Endothelial cell of umbilical vein (primary cell): Measurements from ENCODE around the gene LMF1. TPM values are rescaled to one million over a fixed set of nuclear protein-coding genes. Genes with fewer than 3 reads are reported as not detected.

Experiments
- BruUV-seq: library from RNA; stranded (reverse); fragments of 400-500 nt; replicated peaks from 2 replicates; lab custom pipeline; 2021; lab: Mats Ljungman, UMichigan
- CTCF ChIA-PET: fragments of 300-600, 350-600 bp; sonication (Branson Sonifier 250); formaldehyde crosslinking; loops from one replicate; lab custom pipeline; 2021; ENCODE audit warnings: antibody characterized with exemption, inconsistent platforms; lab: Charles Lee
- POLR2A ChIA-PET: fragments of 300-600, 350-600 bp; sonication (Branson Sonifier 250); formaldehyde crosslinking; loops from one replicate; lab custom pipeline; 2021; ENCODE audit warnings: antibody characterized with exemption, inconsistent platforms; lab: Charles Lee
- DNase-seq: peaks from one replicate; pipeline ENCODE4 v3.0.0-alpha.2; 2011; ENCODE audit warnings: low read depth, low spot score
- FAIRE-seq: peaks from 2 replicates; lab custom pipeline; 2011; peaks lifted over from hg19 to GRCh38; lab: Jason Lieb, UNC
- H2AFZ ChIP-seq: 2 replicates; pipeline ENCODE4 v1.6.0; 2012; ENCODE audit warnings: low read depth, low read length, control low read depth, inconsistent platforms
- H3K27ac ChIP-seq: 2 replicates; pipeline ENCODE4 v1.5.1; 2011; ENCODE audit warnings: low read depth, mild to moderate bottlenecking, control low read depth, low read length, moderate library complexity; ENCODE audit not compliant: insufficient read depth
- H3K27me3 ChIP-seq, 2 experiments: 2 replicates each; pipeline versions ENCODE4 v1.6.0 to v1.6.1; 2011; ENCODE audit warnings: low read length in 2 of 2, mixed read lengths in 1 of 2; ENCODE audit not compliant: control insufficient read depth in 2 of 2, insufficient read depth in 2 of 2
- H3K36me3 ChIP-seq, 2 experiments: 2 replicates in 1 of 2; 3 replicates in 1 of 2; pipeline ENCODE4 v1.5.1; 2011; ENCODE audit warnings: low read length in 2 of 2, mild to moderate bottlenecking in 1 of 2, moderate library complexity in 1 of 2; ENCODE audit not compliant: control insufficient read depth in 2 of 2, insufficient read depth in 2 of 2; ENCODE audit errors: extremely low read depth in 1 of 2
- H3K4me1 ChIP-seq: 3 replicates; pipeline ENCODE4 v1.5.1; 2011; ENCODE audit warnings: mild to moderate bottlenecking, low read length; ENCODE audit not compliant: control insufficient read depth, insufficient read depth; ENCODE audit errors: extremely low read depth
- H3K4me2 ChIP-seq: 2 replicates; pipeline ENCODE4 v1.6.1; 2011; ENCODE audit warnings: low read length, control low read depth, mixed read lengths; ENCODE audit not compliant: insufficient read depth
- H3K4me3 ChIP-seq, 3 experiments: fragments of 200-600 bp in 1 of 3; sonication (generic), shearing (Covaris generic) in 1 of 3; replicated peaks in 1 of 3; 2 replicates each; pipeline ENCODE4 v1.5.1; 2011 to 2016; ENCODE audit warnings: control low read depth in 3 of 3, low read length in 3 of 3, mild to moderate bottlenecking in 2 of 3, inconsistent platforms in 1 of 3, low read depth in 1 of 3, moderate library complexity in 1 of 3; ENCODE audit not compliant: insufficient read depth in 1 of 3
- H3K79me2 ChIP-seq: 2 replicates; pipeline ENCODE4 v1.6.0; 2012; ENCODE audit warnings: low read length, inconsistent platforms; ENCODE audit not compliant: control insufficient read depth, insufficient read depth
- H3K9ac ChIP-seq: replicated peaks from 2 replicates; pipeline ENCODE3; 2011; ENCODE audit warnings: low read length, control low read depth; ENCODE audit not compliant: insufficient read depth; ENCODE audit errors: extremely low read depth
- H3K9me1 ChIP-seq: replicated peaks from 3 replicates; pipeline ENCODE4 v1.6.0; 2011; ENCODE audit warnings: mild to moderate bottlenecking, low read length; ENCODE audit not compliant: control insufficient read depth, insufficient read depth; ENCODE audit errors: extremely low read depth
- H3K9me3 ChIP-seq: replicated peaks from 2 replicates; pipeline ENCODE4 v1.5.1; 2012; ENCODE audit warnings: low read length, inconsistent platforms; ENCODE audit not compliant: control insufficient read depth, insufficient read depth
- H4K20me1 ChIP-seq: replicated peaks from 2 replicates; pipeline ENCODE3; 2011; ENCODE audit warnings: mild to moderate bottlenecking, low read length; ENCODE audit not compliant: control insufficient read depth, insufficient read depth; ENCODE audit errors: extremely low read depth
- EZH2 ChIP-seq: IDR thresholded peaks from 2 replicates; pipeline ENCODE4 v1.6.1; 2012; ENCODE audit warnings: borderline replicate concordance, low read depth, mild to moderate bottlenecking, moderate library complexity, low read length, inconsistent platforms; ENCODE audit not compliant: severe bottlenecking
- FOS ChIP-seq: IDR thresholded peaks from 2 replicates; pipeline ENCODE4 v1.6.1; 2011; ENCODE audit warnings: mild to moderate bottlenecking, low read length, moderate library complexity, borderline replicate concordance; ENCODE audit not compliant: insufficient read depth
- GATA2 ChIP-seq: IDR thresholded peaks from 2 replicates; pipeline ENCODE4 v1.7.0; 2011; ENCODE audit warnings: low read depth, mild to moderate bottlenecking, moderate library complexity, mixed read lengths, low read length; ENCODE audit not compliant: insufficient read length, insufficient read depth
- JUN ChIP-seq: IDR thresholded peaks from 2 replicates; pipeline ENCODE4 v1.6.1; 2011; ENCODE audit warnings: borderline replicate concordance, low read depth; ENCODE audit not compliant: insufficient read length, insufficient read depth
- MAX ChIP-seq: IDR thresholded peaks from 2 replicates; pipeline ENCODE4 v1.6.1; 2011; ENCODE audit not compliant: insufficient read depth, insufficient read length
- MYC ChIP-seq: IDR thresholded peaks from one replicate; pipeline ENCODE4 v1.6.1; 2011; ENCODE audit warnings: mild to moderate bottlenecking, low read depth, low read length
- POLR2A ChIP-seq: IDR thresholded peaks from 2 replicates; pipeline ENCODE4 v1.6.1; 2012; ENCODE audit warnings: low read depth, mild to moderate bottlenecking, control low read depth, low read length
- POLR2AphosphoS5 ChIP-seq: IDR thresholded peaks from 2 replicates; pipeline ENCODE4 v1.6.1; 2012; ENCODE audit warnings: low read depth, mild to moderate bottlenecking, control low read depth, low read length, moderate library complexity; ENCODE audit not compliant: insufficient read depth
- dilution Hi-C: fragments of 300-500 bp; cut with MboI; formaldehyde crosslinking; loops from one replicate; pipeline ENCODE4 v1.15.0; 2019; ENCODE audit warnings: low sequenced_read_pairs; ENCODE audit not compliant: extremely low pct_ligation_motif_present
- intact Hi-C: fragments of 100-400 bp; cut with micrococcal nuclease; formaldehyde crosslinking; loops from one replicate; pipeline ENCODE4 v1.10.0; 2022
- polyA plus RNA-seq, 4 experiments: library from polyadenylated mRNA; depleted of rRNA in 3 of 4; stranded (reverse) in 3 of 4; unstranded in 1 of 4; fragments of >200 nt; gene quantifications; 2 replicates each; pipeline versions ENCODE4 v1.2.1 to v1.2.3, GENCODE V29; 2011 to 2012; ENCODE audit warnings: missing spikeins in 1 of 4
- total RNA-seq: library from RNA; stranded (reverse); gene quantifications from 2 replicates; pipeline ENCODE4 v1.2.3, GENCODE V29; 2021
- TF ChIP-seq, protein P1 (sequence below), 2 donors: IDR thresholded peaks; 1 replicate in 1 of 2; 2 replicates in 1 of 2; pipeline ENCODE4 v1.5.1; 2011; ENCODE audit warnings: low read length in 2 of 2, mild to moderate bottlenecking in 2 of 2, moderate library complexity in 2 of 2, control low read depth in 1 of 2, inconsistent platforms in 1 of 2, low read depth in 1 of 2; ENCODE audit not compliant: insufficient read depth in 1 of 2; ENCODE audit errors: extremely low read depth in 1 of 2

LMF1 gene
- total and polyA plus RNA-seq, 2 donors (not counting 3 experiments of a cell fraction or from before 2014, with no cell fraction given): 17.8 TPM

- H3K4me3 ChIP-seq: no peak overlapping the region
- dilution Hi-C loops: no loop called here
- H3K9me3 ChIP-seq: no peaks in the 10 kb centered on the region
- H3K9me1 ChIP-seq: no peaks in the 10 kb centered on the region
- TF ChIP-seq, protein P1, sequence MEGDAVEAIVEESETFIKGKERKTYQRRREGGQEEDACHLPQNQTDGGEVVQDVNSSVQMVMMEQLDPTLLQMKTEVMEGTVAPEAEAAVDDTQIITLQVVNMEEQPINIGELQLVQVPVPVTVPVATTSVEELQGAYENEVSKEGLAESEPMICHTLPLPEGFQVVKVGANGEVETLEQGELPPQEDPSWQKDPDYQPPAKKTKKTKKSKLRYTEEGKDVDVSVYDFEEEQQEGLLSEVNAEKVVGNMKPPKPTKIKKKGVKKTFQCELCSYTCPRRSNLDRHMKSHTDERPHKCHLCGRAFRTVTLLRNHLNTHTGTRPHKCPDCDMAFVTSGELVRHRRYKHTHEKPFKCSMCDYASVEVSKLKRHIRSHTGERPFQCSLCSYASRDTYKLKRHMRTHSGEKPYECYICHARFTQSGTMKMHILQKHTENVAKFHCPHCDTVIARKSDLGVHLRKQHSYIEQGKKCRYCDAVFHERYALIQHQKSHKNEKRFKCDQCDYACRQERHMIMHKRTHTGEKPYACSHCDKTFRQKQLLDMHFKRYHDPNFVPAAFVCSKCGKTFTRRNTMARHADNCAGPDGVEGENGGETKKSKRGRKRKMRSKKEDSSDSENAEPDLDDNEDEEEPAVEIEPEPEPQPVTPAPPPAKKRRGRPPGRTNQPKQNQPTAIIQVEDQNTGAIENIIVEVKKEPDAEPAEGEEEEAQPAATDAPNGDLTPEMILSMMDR (IDR thresholded peaks at IDR 0.05; ENCODE audit: extremely low read depth in 1 of 2, insufficient read depth in 1 of 2, low read depth in 1 of 2, low read length in 2 of 2): no peak
- TF ChIP-seq MAX: no peak
- no peak for TF ChIP-seq POLR2AphosphoS5
- TF ChIP-seq MYC: no peak
- no peak for TF ChIP-seq FOS
- TF ChIP-seq GATA2: no peak
- no peak for TF ChIP-seq JUN
- TF ChIP-seq POLR2A: no peak
- no peak for TF ChIP-seq EZH2
- FAIRE-seq: peak; percentile 26
- CTCF ChIA-PET: interaction anchor here (0.8 to 4.8 kb wide), 5 partner anchors 10 to 61 kb away, joined by 3 to 22 read pairs (median 3); no protein-coding TSS in a partner anchor
- no peak overlapping the region for H3K4me2 ChIP-seq
- BruUV-seq: no TSS peak
- POLR2A ChIA-PET: interaction anchor here (1.0 kb wide), 1 partner anchor 211 kb away, joined by 3 read pairs; no protein-coding TSS in a partner anchor
- no peak overlapping the region for H3K27ac ChIP-seq
- DNase-seq: no peak
- peaks cover 15% of the 10 kb centered on the region for H3K4me1 ChIP-seq
- H2AFZ ChIP-seq: no peak overlapping the region
- H3K36me3 ChIP-seq: no peaks in the 10 kb centered on the region
- intact Hi-C loops: loop anchor here (2.0 kb wide), 1 partner anchor 15 kb away; the partner anchor contains the start of gene SOX8
- no peak overlapping the region for H3K9ac ChIP-seq
- H3K79me2 ChIP-seq: no peaks in the 10 kb centered on the region
- H3K27me3 ChIP-seq: no peaks in the 10 kb centered on the region
- no peaks in the 10 kb centered on the region for H4K20me1 ChIP-seq
Observed at GRCh38 chr16:995783-996182, 25.0 kb upstream of the LMF1 start.
